Esophagus squamous epithelium (tissue), 5 donors: ENCODE results near the gene CEBPE. TPM values are rescaled to one million over a fixed set of nuclear protein-coding genes. Genes with fewer than 3 reads are reported as not detected.

Source experiments
- DNase-seq: peaks from one replicate; lab custom pipeline; 2025; lab: John Stamatoyannopoulos, UW
- H3K27ac ChIP-seq, 4 donors: fragments of 200-600 bp; sonication (generic); one replicate each; pipeline ENCODE4 v1.5.1; 2016 to 2019; ENCODE audit warnings: mild to moderate bottlenecking in 1 of 4
- H3K27me3 ChIP-seq, 4 donors: fragments of 200-600 bp; sonication (generic); 1 replicate in 3 of 4; 2 replicates in 1 of 4; pipeline versions ENCODE4 v1.5.1 to v1.6.0; 2017 to 2021; ENCODE audit warnings: antibody characterized with exemption in 1 of 4
- H3K36me3 ChIP-seq, 3 donors: fragments of 200-600 bp; sonication (generic); one replicate each; pipeline ENCODE4 v1.5.1; 2016 to 2019
- H3K4me1 ChIP-seq, 3 donors: fragments of 200-600 bp; sonication (generic); one replicate each; pipeline ENCODE4 v1.5.1; 2017 to 2019
- H3K4me3 ChIP-seq, 4 donors: fragments of 200-600 bp; sonication (generic); 1 replicate in 3 of 4; 2 replicates in 1 of 4; pipeline ENCODE4 v1.5.1; 2016 to 2019; ENCODE audit warnings: mild to moderate bottlenecking in 2 of 4, moderate library complexity in 1 of 4
- H3K9me3 ChIP-seq, 3 donors: fragments of 200-600 bp; sonication (generic); one replicate each; pipeline ENCODE4 v1.5.1; 2016 to 2019
- POLR2A ChIP-seq, 4 donors: fragments of 450-650 bp; IDR thresholded peaks; one replicate each; pipeline ENCODE4 v1.6.1; 2017; ENCODE audit warnings: antibody characterized with exemption in 4 of 4, mild to moderate bottlenecking in 4 of 4, moderate library complexity in 3 of 4
- WGBS, 2 donors: methylation state at CpG; one replicate each; pipeline ENCODE4 v1.1.5; 2018; 5-methylcytosine and 5-hydroxymethylcytosine counted together
- intact Hi-C: fragments of 100-400 bp; cut with DNase I; formaldehyde crosslinking; loops from one replicate; pipeline ENCODE4 v1.15.0; 2022
- total RNA-seq, 4 donors: library from RNA; depleted of rRNA; stranded (reverse); fragments of >200 nt; gene quantifications; one replicate each; pipeline ENCODE4 v1.1.0, GENCODE V29; 2016
- TF ChIP-seq, protein P1 (sequence below), 6 experiments: fragments of 450-650 bp in 4 of 6; fragments of 200-600 bp in 2 of 6; sonication (generic) in 2 of 6; IDR thresholded peaks; one replicate each; pipeline ENCODE4 v1.5.1; 2016 to 2019; ENCODE audit warnings: antibody characterized with exemption in 6 of 6, mild to moderate bottlenecking in 4 of 6, moderate library complexity in 4 of 6
- donor health status: DM: yes; HTN: yes; CAD: no.

CEBPE gene
- total RNA-seq, 4 donors from 2014 or later, result not detected

DNA sequence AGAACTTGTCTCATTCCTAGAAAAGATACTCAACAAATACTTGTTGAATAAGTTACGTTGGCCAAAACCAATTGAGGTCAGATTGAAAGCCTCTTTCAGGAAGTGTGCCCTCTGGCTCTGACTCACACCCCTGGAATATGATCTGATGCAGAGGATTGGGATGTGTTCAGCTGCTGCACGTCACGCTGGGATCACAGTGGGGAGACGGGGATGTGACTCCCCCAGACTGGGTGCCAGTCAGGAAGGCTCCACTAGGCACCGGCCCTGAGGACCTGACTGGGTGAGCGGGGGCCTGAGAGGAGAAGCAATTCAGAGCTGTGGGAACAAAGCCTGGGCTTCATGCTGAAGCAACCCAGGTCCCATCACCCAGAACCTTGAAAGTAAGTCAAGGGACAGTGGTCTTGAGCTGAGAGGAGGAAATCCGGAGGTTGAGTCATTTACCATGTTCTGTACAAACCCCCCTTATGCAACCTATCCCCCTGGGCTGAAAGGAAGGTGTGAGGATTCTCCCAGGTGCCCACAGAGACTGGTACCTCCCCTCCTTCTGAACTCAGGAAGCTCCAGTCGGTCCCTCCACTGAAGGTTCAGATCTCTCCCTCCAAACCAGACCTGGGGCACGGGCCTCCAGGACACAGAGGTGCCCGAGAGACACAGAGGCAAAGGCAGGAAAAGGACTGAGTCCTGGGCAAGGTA is 3.9 kb downstream of the CEBPE start:
- H3K4me1 ChIP-seq, result peaks cover 0 to 16% (median 0%) of the 10 kb centered on the region in 3 donors
- H3K9me3 ChIP-seq, result no peaks in the 10 kb centered on the region
- DNase-seq, result no peak
- TF ChIP-seq POLR2A (IDR thresholded peaks at IDR 0.05), result no peak
- TF ChIP-seq, protein P1, sequence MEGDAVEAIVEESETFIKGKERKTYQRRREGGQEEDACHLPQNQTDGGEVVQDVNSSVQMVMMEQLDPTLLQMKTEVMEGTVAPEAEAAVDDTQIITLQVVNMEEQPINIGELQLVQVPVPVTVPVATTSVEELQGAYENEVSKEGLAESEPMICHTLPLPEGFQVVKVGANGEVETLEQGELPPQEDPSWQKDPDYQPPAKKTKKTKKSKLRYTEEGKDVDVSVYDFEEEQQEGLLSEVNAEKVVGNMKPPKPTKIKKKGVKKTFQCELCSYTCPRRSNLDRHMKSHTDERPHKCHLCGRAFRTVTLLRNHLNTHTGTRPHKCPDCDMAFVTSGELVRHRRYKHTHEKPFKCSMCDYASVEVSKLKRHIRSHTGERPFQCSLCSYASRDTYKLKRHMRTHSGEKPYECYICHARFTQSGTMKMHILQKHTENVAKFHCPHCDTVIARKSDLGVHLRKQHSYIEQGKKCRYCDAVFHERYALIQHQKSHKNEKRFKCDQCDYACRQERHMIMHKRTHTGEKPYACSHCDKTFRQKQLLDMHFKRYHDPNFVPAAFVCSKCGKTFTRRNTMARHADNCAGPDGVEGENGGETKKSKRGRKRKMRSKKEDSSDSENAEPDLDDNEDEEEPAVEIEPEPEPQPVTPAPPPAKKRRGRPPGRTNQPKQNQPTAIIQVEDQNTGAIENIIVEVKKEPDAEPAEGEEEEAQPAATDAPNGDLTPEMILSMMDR (IDR thresholded peaks at IDR 0.05), result no peak
- H3K27ac ChIP-seq, result no peak overlapping the region
- no peak overlapping the region for H3K4me3 ChIP-seq
- no peaks in the 10 kb centered on the region for H3K36me3 ChIP-seq
- H3K27me3 ChIP-seq, result peaks cover 0 to 50% (median 0%) of the 10 kb centered on the region in 4 donors
- WGBS, 2 donors, result 8 to 20% methylated on average over 1 to 6 of the region's 10 CpGs
- intact Hi-C loops, result no loop called here

DNA sequence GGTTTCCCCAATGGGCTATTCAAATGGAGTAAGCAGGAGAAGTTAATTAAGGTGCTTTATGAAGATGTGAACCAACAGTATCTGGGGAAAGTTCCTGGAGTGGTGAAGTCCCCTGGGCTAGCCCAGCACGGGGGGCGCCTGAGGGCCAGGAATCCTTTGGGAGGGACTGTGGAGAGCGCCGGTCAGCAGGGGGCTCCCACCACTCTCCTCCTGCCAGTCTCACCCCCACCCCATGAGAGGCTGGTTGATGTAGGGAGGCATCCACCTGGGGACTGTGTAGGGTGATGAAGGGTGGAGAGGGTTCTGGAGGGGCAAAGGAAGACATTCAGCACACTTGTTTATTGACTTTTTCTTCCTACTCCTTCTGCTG is 4.4 kb downstream of the CEBPE start:
- intact Hi-C loops, result no loop called here
- peaks cover 0 to 50% (median 0%) of the 10 kb centered on the region in 4 donors for H3K27me3 ChIP-seq
- no peak for DNase-seq
- peaks cover 0 to 10% (median 0%) of the 10 kb centered on the region in 3 donors for H3K4me1 ChIP-seq
- no peaks in the 10 kb centered on the region for H3K36me3 ChIP-seq
- peak overlapping the region in 1 of 4 donors; percentile 14 for H3K27ac ChIP-seq
- TF ChIP-seq, protein P1 (IDR thresholded peaks at IDR 0.05), result no peak
- TF ChIP-seq POLR2A (IDR thresholded peaks at IDR 0.05), result no peak
- H3K9me3 ChIP-seq, result no peaks in the 10 kb centered on the region
- H3K4me3 ChIP-seq, result no peak overlapping the region
- 58 to 74% methylated on average over 4 of the region's 4 CpGs for WGBS, 2 donors

DNA sequence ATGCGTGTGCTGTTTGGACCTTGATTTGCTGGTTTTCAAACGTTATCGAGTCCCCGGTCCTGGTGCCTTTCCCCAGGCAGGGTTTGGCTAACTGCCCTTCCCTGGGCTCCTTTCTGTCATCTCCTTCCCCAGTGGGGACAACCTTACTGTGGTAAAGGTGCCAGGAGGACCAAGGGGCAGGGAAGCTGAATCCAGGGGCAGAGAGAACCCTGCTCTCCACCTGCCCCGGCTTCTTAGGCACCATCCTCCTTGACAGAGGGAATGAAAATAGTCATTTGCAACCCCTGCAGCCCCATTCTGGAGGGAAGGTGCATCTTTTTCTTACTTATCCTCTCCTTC is 5.0 kb downstream of the CEBPE start:
- no peaks in the 10 kb centered on the region for H3K9me3 ChIP-seq
- intact Hi-C loops, result no loop called here
- no peak for DNase-seq
- H3K4me1 ChIP-seq, result peaks cover 0 to 7% (median 0%) of the 10 kb centered on the region in 3 donors
- no peaks in the 10 kb centered on the region for H3K36me3 ChIP-seq
- no peak overlapping the region for H3K27ac ChIP-seq
- H3K4me3 ChIP-seq, result no peak overlapping the region
- TF ChIP-seq, protein P1 (IDR thresholded peaks at IDR 0.05), result no peak
- no peak for TF ChIP-seq POLR2A (IDR thresholded peaks at IDR 0.05)
- 66 to 76% methylated on average over 2 to 3 of the region's 5 CpGs for WGBS, 2 donors
- peaks cover 0 to 50% (median 0%) of the 10 kb centered on the region in 4 donors for H3K27me3 ChIP-seq

DNA sequence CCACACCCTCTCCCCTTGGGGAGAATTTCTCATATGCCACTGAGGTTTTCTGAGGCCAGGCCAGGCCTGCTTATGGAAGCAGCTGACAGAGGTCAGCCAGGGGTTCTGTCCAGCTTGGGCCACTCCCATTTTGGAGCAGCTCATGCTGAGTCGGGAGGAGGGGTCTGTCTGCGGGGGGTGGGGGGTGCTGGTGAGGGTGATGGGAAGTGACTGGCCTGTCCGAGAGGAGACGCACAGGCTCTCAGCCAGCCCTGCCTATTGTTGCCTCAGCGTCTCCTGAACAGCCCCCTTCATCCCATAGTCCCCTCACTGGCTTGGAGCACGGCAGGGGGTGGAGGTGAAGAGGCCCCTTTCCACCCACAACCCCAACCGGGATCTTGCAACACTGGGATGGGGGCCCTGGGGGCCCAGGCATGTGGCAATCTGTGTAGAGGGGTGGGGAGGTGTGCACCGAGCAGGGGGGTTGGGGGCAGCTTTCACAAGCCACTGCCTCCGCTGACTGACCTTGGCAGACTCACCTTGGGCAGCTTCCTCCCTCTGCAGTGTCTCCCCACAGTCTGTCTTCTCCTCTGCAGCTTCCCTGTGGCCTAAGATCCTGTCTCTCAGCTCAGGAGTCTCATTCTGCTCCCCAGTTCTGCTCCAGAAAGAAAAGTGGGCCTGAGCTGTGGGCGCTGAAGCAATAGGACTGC is 5.5 kb downstream of the CEBPE start:
- Histone ChIP-seq H3K36me3 (no peaks in the 10 kb centered on the region), H3K4me3 (no peak overlapping the region), H3K27ac (no peak overlapping the region), H3K27me3 (peaks cover 0 to 50% (median 0%) of the 10 kb centered on the region in 4 donors), H3K4me1 (peaks cover 0 to 7% (median 0%) of the 10 kb centered on the region in 3 donors), H3K9me3 (no peaks in the 10 kb centered on the region)
- intact Hi-C loops, result no loop called here
- WGBS, 2 donors, result 71% methylated on average over 3 of the region's 10 CpGs; no CpG with 5 or more reads in 1 of the 2 donors
- no peak for DNase-seq
- TF ChIP-seq, protein P1 (IDR thresholded peaks at IDR 0.05), result no peak
- no peak for TF ChIP-seq POLR2A (IDR thresholded peaks at IDR 0.05)
